ENCODE data around the gene HS3ST5.
"Not testable (repeated sequence)": the region's sequence is repeated elsewhere in the genome, so short reads cannot be mapped to it uniquely, and the experiment has no call there.

- not testable (repeated sequence) for TF ChIP-seq CTCF, POLR2A (IDR thresholded peaks at IDR 0.05)
Observed at GRCh38 chr6:114011486-114011885, 331.3 kb downstream of the HS3ST5 start.

Measured in thyroid gland (tissue), 4 donors.